ENCODE results near the gene CDH13. TPM values are rescaled to one million over a fixed set of nuclear protein-coding genes. Genes with fewer than 3 reads are reported as not detected.

Gene CDH13
- total and polyA plus RNA-seq, 2 of the 8 experiments (the other 6 are each of a cell fraction or from before 2014, with no cell fraction given): 2.3 to 2.4 TPM

DNA sequence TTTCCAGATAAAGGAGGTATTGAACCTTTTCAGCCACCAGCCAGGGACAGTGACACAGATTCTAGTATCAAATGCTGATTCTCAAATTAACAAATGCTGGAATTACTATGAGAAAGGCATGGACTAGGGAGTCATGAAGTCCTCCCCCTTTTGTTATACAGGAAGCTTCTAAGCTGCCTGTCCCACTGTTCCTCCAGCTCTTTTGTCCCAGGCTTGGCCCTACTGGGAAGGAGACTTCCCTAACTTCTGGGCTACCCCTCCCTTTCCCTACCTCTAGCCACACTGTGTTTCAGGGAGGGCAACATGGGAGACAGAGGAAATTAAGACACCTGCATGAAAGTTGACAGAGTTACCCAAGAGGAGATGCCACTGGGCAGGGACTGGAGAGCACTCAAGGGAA lies 192.5 kb downstream of the CDH13 start:
- H3K4me1 ChIP-seq (replicated peaks in 1 of 4; ENCODE audit: control insufficient read depth in 3 of 4, insufficient read depth in 4 of 4, low read length in 3 of 4): peaks cover 0 to 8% (median 3%) of the 10 kb centered on the region in 4 experiments; a peak in 3 of 7 replicates
- no peak overlapping the region for H2BK20ac ChIP-seq (ENCODE audit: low read length)
- H3K56ac ChIP-seq (replicated peaks; ENCODE audit: insufficient read length, low read depth, low read length): no peak overlapping the region
- H3K9ac ChIP-seq (replicated peaks in 1 of 4; ENCODE audit: extremely low read depth in 1 of 4, low read depth in 3 of 4, low read length in 3 of 4): no peak overlapping the region
- H4K91ac ChIP-seq (replicated peaks; ENCODE audit: insufficient read length, low read length): no peak overlapping the region
- no peak overlapping the region for H2BK120ac ChIP-seq (replicated peaks; ENCODE audit: low read depth, low read length)
- DNase-seq (ENCODE audit: low read depth in 1 of 2, low spot score in 2 of 2) (no peak), FAIRE-seq (no peak)
- ChIA-PET CTCF (ENCODE audit: partially characterized antibody) (no interaction called here), POLR2A (ENCODE audit: partially characterized antibody) (no interaction called here)
- no peaks in the 10 kb centered on the region for H3K36me3 ChIP-seq (ENCODE audit: control insufficient read depth in 2 of 4, insufficient read depth in 4 of 4, low read length in 3 of 4)
- H2BK12ac ChIP-seq (ENCODE audit: low read depth, low read length): no peak overlapping the region
- no peaks in the 10 kb centered on the region for H3K79me2 ChIP-seq (ENCODE audit: control insufficient read depth in 1 of 2, insufficient read depth in 2 of 2, low read length in 2 of 2)
- H3K79me1 ChIP-seq (ENCODE audit: low read depth, low read length): no peaks in the 10 kb centered on the region
- H2AK5ac ChIP-seq (ENCODE audit: low read depth, low read length): no peak overlapping the region
- no peak overlapping the region for H4K5ac ChIP-seq (ENCODE audit: insufficient read length, low read depth, low read length)
- H3K4me2 ChIP-seq (ENCODE audit: insufficient read depth in 1 of 2, low read depth in 2 of 2, low read length in 2 of 2): no peak overlapping the region
- no peak overlapping the region for H3K27ac ChIP-seq (ENCODE audit: low read depth, low read length)
- no peak overlapping the region for H2BK5ac ChIP-seq (ENCODE audit: low read depth, low read length)
- no peak overlapping the region for H2BK15ac ChIP-seq (ENCODE audit: low read length)
- no peak overlapping the region for H3K4ac ChIP-seq (replicated peaks; ENCODE audit: insufficient read length, low read depth, low read length)
- no peak overlapping the region for H3K23ac ChIP-seq (ENCODE audit: insufficient read length)
- H3K9me3 ChIP-seq (ENCODE audit: insufficient read depth in 2 of 2, low read depth in 1 of 2, low read length in 1 of 2): no peaks in the 10 kb centered on the region; a peak in 1 of 4 replicates
- no peak overlapping the region for H2AFZ ChIP-seq (ENCODE audit: low read length)
- H4K20me1 ChIP-seq (replicated peaks in 1 of 2; ENCODE audit: control insufficient read depth in 1 of 2, insufficient read depth in 2 of 2, low read length in 2 of 2): no peaks in the 10 kb centered on the region
- H4K8ac ChIP-seq (ENCODE audit: extremely low read depth, insufficient read depth, low read length): no peak overlapping the region
- no peaks in the 10 kb centered on the region for H3K27me3 ChIP-seq (replicated peaks in 1 of 4; ENCODE audit: control insufficient read depth in 3 of 4, extremely low read depth in 1 of 4, insufficient read depth in 3 of 4, low read length in 3 of 4)
- H3K18ac ChIP-seq (ENCODE audit: extremely low read depth, low read length): no peak overlapping the region
- H3K4me3 ChIP-seq (ENCODE audit: extremely low read depth in 1 of 4, insufficient read depth in 2 of 4, low read depth in 3 of 4, low read length in 4 of 4): no peak overlapping the region
- no peaks in the 10 kb centered on the region for H3K23me2 ChIP-seq (ENCODE audit: low read depth, low read length)
- H3K14ac ChIP-seq (ENCODE audit: insufficient read length): no peak overlapping the region
- TF ChIP-seq HDAC6 (IDR thresholded peaks at IDR 0.05; ENCODE audit: low read depth, low read length) (no peak), CEBPB (IDR thresholded peaks at IDR 0.05; ENCODE audit: low read depth, low read length) (no peak), KDM5A (IDR thresholded peaks at IDR 0.05; ENCODE audit: low read length) (no peak), TAF1 (IDR thresholded peaks at IDR 0.05; ENCODE audit: low read depth, low read length) (no peak), GABPA (IDR thresholded peaks at IDR 0.05; ENCODE audit: borderline replicate concordance, insufficient read depth, low read length) (no peak), CTBP2 (IDR thresholded peaks at IDR 0.05; ENCODE audit: borderline replicate concordance, insufficient read depth, insufficient read length, low read length) (no peak), RBBP5 (IDR thresholded peaks at IDR 0.05; ENCODE audit: borderline replicate concordance, low read depth, low read length) (no peak), SIN3A (conservative IDR thresholded peaks at IDR 0.05 in 1 of 2, IDR thresholded peaks at IDR 0.05 in 1 of 2; ENCODE audit: low read depth in 1 of 2, low read length in 2 of 2) (no peak), CBX8 (IDR thresholded peaks at IDR 0.05; ENCODE audit: borderline replicate concordance, low read depth, low read length) (no peak), SIRT6 (IDR thresholded peaks at IDR 0.05; ENCODE audit: low read length) (no peak), KDM4A (IDR thresholded peaks at IDR 0.05; ENCODE audit: low read depth, low read length, severe bottlenecking) (no peak)
- TF ChIP-seq, protein P1, sequence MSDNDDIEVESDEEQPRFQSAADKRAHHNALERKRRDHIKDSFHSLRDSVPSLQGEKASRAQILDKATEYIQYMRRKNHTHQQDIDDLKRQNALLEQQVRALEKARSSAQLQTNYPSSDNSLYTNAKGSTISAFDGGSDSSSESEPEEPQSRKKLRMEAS (IDR thresholded peaks at IDR 0.05): no peak
- TF ChIP-seq, protein P2, sequence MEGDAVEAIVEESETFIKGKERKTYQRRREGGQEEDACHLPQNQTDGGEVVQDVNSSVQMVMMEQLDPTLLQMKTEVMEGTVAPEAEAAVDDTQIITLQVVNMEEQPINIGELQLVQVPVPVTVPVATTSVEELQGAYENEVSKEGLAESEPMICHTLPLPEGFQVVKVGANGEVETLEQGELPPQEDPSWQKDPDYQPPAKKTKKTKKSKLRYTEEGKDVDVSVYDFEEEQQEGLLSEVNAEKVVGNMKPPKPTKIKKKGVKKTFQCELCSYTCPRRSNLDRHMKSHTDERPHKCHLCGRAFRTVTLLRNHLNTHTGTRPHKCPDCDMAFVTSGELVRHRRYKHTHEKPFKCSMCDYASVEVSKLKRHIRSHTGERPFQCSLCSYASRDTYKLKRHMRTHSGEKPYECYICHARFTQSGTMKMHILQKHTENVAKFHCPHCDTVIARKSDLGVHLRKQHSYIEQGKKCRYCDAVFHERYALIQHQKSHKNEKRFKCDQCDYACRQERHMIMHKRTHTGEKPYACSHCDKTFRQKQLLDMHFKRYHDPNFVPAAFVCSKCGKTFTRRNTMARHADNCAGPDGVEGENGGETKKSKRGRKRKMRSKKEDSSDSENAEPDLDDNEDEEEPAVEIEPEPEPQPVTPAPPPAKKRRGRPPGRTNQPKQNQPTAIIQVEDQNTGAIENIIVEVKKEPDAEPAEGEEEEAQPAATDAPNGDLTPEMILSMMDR (IDR thresholded peaks at IDR 0.05; ENCODE audit: control extremely low read depth in 1 of 3, insufficient read depth in 1 of 3, low read depth in 1 of 3, low read length in 3 of 3): no peak
